ENCODE data around the gene IFNAR1. TPM values are rescaled to one million over a fixed set of nuclear protein-coding genes. Genes with fewer than 3 reads are reported as not detected.

Gene IFNAR1
- total and polyA plus RNA-seq, 2 experiments from 2014 or later, result 26.9 to 33.4 TPM

- WGBS (ENCODE audit: low lambda C conversion rate, missing lambda C conversion rate), result 95% methylated on average over 3 of the region's 3 CpGs
- H3K79me2 ChIP-seq, result peaks cover 95% of the 10 kb centered on the region
Measured at GRCh38 chr21:33330726-33331125, 6.0 kb downstream of the IFNAR1 start.

GRCh38 chr21:33332143-33332542 is 7.4 kb downstream of the IFNAR1 start:
- no peak overlapping the region for H3K4me2 ChIP-seq
- H4K20me1 ChIP-seq (ENCODE audit: insufficient read depth, poor library complexity, severe bottlenecking), result no peaks in the 10 kb centered on the region
- no peaks in the 10 kb centered on the region for H3K36me3 ChIP-seq (replicated peaks; ENCODE audit: insufficient read depth, low read depth)
- H3K9me3 ChIP-seq (ENCODE audit: low read depth), result no peaks in the 10 kb centered on the region
- no peaks in the 10 kb centered on the region for H3K4me1 ChIP-seq (ENCODE audit: insufficient read depth)
- WGBS (ENCODE audit: low lambda C conversion rate, missing lambda C conversion rate), result 96% methylated on average over 1 of the region's 1 CpG
- no peak overlapping the region for H3K4me3 ChIP-seq
- no peak for TF ChIP-seq CTCF (IDR thresholded peaks at IDR 0.05; ENCODE audit: poor library complexity)
- TF ChIP-seq EZH2 (IDR thresholded peaks at IDR 0.05; ENCODE audit: borderline replicate concordance), result no peak
- TF ChIP-seq EZH2phosphoT487 (IDR thresholded peaks at IDR 0.05; ENCODE audit: low read depth, severe bottlenecking, unreplicated experiment), result no peak
- DNase-seq (ENCODE audit: low spot score), result no peak
- H3K9me2 ChIP-seq (replicated peaks; ENCODE audit: insufficient read depth), result no peaks in the 10 kb centered on the region
- H3K27me3 ChIP-seq, result no peaks in the 10 kb centered on the region
- peaks cover 85% of the 10 kb centered on the region for H3K79me2 ChIP-seq
- no peak overlapping the region for H2AFZ ChIP-seq
- H3K27ac ChIP-seq, result no peak overlapping the region

More at GRCh38 chr21:33330726-33331125, 6.0 kb downstream of the IFNAR1 start:
- TF ChIP-seq EZH2phosphoT487 (IDR thresholded peaks at IDR 0.05; ENCODE audit: low read depth, severe bottlenecking, unreplicated experiment), result no peak
- TF ChIP-seq CTCF (IDR thresholded peaks at IDR 0.05; ENCODE audit: poor library complexity), result no peak
- Histone ChIP-seq H3K4me3 (no peak overlapping the region), H3K27ac (no peak overlapping the region), H3K4me2 (no peak overlapping the region), H3K36me3 (replicated peaks; ENCODE audit: insufficient read depth, low read depth) (no peaks in the 10 kb centered on the region), H2AFZ (no peak overlapping the region), H3K9me3 (ENCODE audit: low read depth) (no peaks in the 10 kb centered on the region), H3K9me2 (replicated peaks; ENCODE audit: insufficient read depth) (no peaks in the 10 kb centered on the region), H3K27me3 (no peaks in the 10 kb centered on the region), H4K20me1 (ENCODE audit: insufficient read depth, poor library complexity, severe bottlenecking) (peaks cover 3% of the 10 kb centered on the region), H3K4me1 (ENCODE audit: insufficient read depth) (peaks cover 9% of the 10 kb centered on the region)
- DNase-seq (ENCODE audit: low spot score), result no peak

- no peak for TF ChIP-seq EZH2phosphoT487 (IDR thresholded peaks at IDR 0.05; ENCODE audit: low read depth, severe bottlenecking, unreplicated experiment)
- TF ChIP-seq EZH2 (IDR thresholded peaks at IDR 0.05; ENCODE audit: borderline replicate concordance), result no peak
- no peak for TF ChIP-seq CTCF (IDR thresholded peaks at IDR 0.05; ENCODE audit: poor library complexity)
- 74% methylated on average over 4 of the region's 4 CpGs for WGBS (ENCODE audit: low lambda C conversion rate, missing lambda C conversion rate)
Measured at GRCh38 chr21:33334191-33334590, 9.4 kb downstream of the IFNAR1 start.

GRCh38 chr21:33334824-33335223 is 10.1 kb downstream of the IFNAR1 start:
- H4K20me1 ChIP-seq (ENCODE audit: insufficient read depth, poor library complexity, severe bottlenecking), result no peaks in the 10 kb centered on the region
- no peak overlapping the region for H3K4me2 ChIP-seq
- no peaks in the 10 kb centered on the region for H3K4me1 ChIP-seq (ENCODE audit: insufficient read depth)
- no peak for DNase-seq (ENCODE audit: low spot score)
- no peaks in the 10 kb centered on the region for H3K9me3 ChIP-seq (ENCODE audit: low read depth)
- no peaks in the 10 kb centered on the region for H3K27me3 ChIP-seq
- no peaks in the 10 kb centered on the region for H3K9me2 ChIP-seq (replicated peaks; ENCODE audit: insufficient read depth)
- WGBS (ENCODE audit: low lambda C conversion rate, missing lambda C conversion rate), result 92% methylated on average over 2 of the region's 2 CpGs
- H3K79me2 ChIP-seq, result peaks cover 70% of the 10 kb centered on the region
- TF ChIP-seq EZH2 (IDR thresholded peaks at IDR 0.05; ENCODE audit: borderline replicate concordance) (no peak), CTCF (IDR thresholded peaks at IDR 0.05; ENCODE audit: poor library complexity) (no peak), EZH2phosphoT487 (IDR thresholded peaks at IDR 0.05; ENCODE audit: low read depth, severe bottlenecking, unreplicated experiment) (no peak)
- H3K4me3 ChIP-seq, result no peak overlapping the region
- no peak overlapping the region for H3K27ac ChIP-seq
- H2AFZ ChIP-seq, result no peak overlapping the region
- H3K36me3 ChIP-seq (replicated peaks; ENCODE audit: insufficient read depth, low read depth), result no peaks in the 10 kb centered on the region

More at GRCh38 chr21:33334191-33334590, 9.4 kb downstream of the IFNAR1 start:
- H3K27ac ChIP-seq, result no peak overlapping the region
- H3K36me3 ChIP-seq (replicated peaks; ENCODE audit: insufficient read depth, low read depth), result no peaks in the 10 kb centered on the region
- H3K9me3 ChIP-seq (ENCODE audit: low read depth), result no peaks in the 10 kb centered on the region
- peaks cover 76% of the 10 kb centered on the region for H3K79me2 ChIP-seq
- no peaks in the 10 kb centered on the region for H3K27me3 ChIP-seq
- no peaks in the 10 kb centered on the region for H4K20me1 ChIP-seq (ENCODE audit: insufficient read depth, poor library complexity, severe bottlenecking)
- no peaks in the 10 kb centered on the region for H3K9me2 ChIP-seq (replicated peaks; ENCODE audit: insufficient read depth)
- no peak overlapping the region for H3K4me2 ChIP-seq
- H3K4me3 ChIP-seq, result no peak overlapping the region
- no peak for DNase-seq (ENCODE audit: low spot score)
- H2AFZ ChIP-seq, result no peak overlapping the region
- no peaks in the 10 kb centered on the region for H3K4me1 ChIP-seq (ENCODE audit: insufficient read depth)

Data from hepatocyte (in vitro differentiated cells).